Mucosa of descending colon (tissue), 3 donors: ENCODE results near the gene EFCAB7. TPM values are rescaled to one million over a fixed set of nuclear protein-coding genes. Genes with fewer than 3 reads are reported as not detected.

ENCODE experiments used
- ATAC-seq: fragments of 200-7000 bp; cut with Tn5 transposase; one replicate; pipeline ENCODE4 v1.9.1; 2020; ENCODE audit warnings: mild to moderate bottlenecking, moderate library complexity
- DNase-seq, 3 donors: peaks; one replicate each; pipeline ENCODE4 v3.0.0-alpha.2; 2020
- H3K36me3 ChIP-seq: fragments of 200-600 bp; one replicate; pipeline ENCODE4 v1.8.0; 2021; ENCODE audit warnings: low read depth, mild to moderate bottlenecking
- H3K4me1 ChIP-seq: fragments of 200-600 bp; one replicate; pipeline ENCODE4 v1.8.0; 2021; ENCODE audit warnings: low read depth, mild to moderate bottlenecking
- H3K4me3 ChIP-seq: fragments of 200-600 bp; one replicate; pipeline ENCODE4 v1.8.0; 2021; ENCODE audit warnings: mild to moderate bottlenecking
- H3K9me3 ChIP-seq: fragments of 200-600 bp; one replicate; pipeline ENCODE4 v1.8.0; 2021; ENCODE audit warnings: mild to moderate bottlenecking
- intact Hi-C, 2 donors: fragments of 100-400 bp; cut with DNase I in 1 of 2; cut with micrococcal nuclease in 1 of 2; formaldehyde crosslinking; loops; one replicate each; pipeline versions ENCODE4 v1.11.0 to v1.11.1; 2022; cut with DNase I, micrococcal nuclease
- total RNA-seq, 3 donors: library from RNA; stranded (reverse); fragmentation: NEBNext Ultra II Directional in 2 of 3; extraction: Animal tissue kit (Norgen Biotek cat#: 25700) in 2 of 3; gene quantifications; one replicate each; pipeline versions ENCODE4 v1.2.1 to v1.2.4, GENCODE V29; 2021 to 2023
- TF ChIP-seq, protein P1 (sequence below): fragments of 200-600 bp; IDR thresholded peaks from one replicate; pipeline ENCODE4 v1.8.0; 2022; ENCODE audit warnings: antibody characterized with exemption, mild to moderate bottlenecking
- donor health status: DM: no; HTN: no; CAD: no; lungs with moderate emphysema.
- donor health status: DM: no; HTN: no; CAD: no.
- donor health status: DM: no; HTN: yes; CAD: no.

EFCAB7 gene
- total RNA-seq, 3 donors from 2014 or later = 3.9 to 5.2 (median 4.9) TPM

DNA sequence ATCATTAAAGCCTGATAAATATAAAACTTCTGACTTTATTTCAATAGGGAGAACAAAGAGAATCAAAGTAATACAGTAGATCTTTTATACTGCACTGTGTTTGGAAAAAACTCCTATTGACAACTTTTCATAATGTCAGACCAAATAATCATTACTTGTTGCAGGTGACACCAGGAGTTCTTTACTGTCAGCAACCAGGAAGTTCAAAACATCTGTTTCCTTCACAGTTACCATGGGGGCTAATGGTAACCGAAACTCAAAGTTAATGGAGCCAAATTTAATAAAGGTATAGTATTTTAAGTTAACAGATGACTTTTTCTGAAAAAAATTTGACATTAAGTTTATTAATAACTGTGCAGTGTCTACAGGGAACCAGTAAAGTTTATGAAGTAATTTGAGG is 10.6 kb downstream of the EFCAB7 start:
- ATAC-seq = no peak
- intact Hi-C loops = no loop called here
- Histone ChIP-seq H3K9me3 (no peaks in the 10 kb centered on the region), H3K36me3 (no peaks in the 10 kb centered on the region), H3K4me1 (no peaks in the 10 kb centered on the region), H3K4me3 (no peak overlapping the region)
- TF ChIP-seq, protein P1, sequence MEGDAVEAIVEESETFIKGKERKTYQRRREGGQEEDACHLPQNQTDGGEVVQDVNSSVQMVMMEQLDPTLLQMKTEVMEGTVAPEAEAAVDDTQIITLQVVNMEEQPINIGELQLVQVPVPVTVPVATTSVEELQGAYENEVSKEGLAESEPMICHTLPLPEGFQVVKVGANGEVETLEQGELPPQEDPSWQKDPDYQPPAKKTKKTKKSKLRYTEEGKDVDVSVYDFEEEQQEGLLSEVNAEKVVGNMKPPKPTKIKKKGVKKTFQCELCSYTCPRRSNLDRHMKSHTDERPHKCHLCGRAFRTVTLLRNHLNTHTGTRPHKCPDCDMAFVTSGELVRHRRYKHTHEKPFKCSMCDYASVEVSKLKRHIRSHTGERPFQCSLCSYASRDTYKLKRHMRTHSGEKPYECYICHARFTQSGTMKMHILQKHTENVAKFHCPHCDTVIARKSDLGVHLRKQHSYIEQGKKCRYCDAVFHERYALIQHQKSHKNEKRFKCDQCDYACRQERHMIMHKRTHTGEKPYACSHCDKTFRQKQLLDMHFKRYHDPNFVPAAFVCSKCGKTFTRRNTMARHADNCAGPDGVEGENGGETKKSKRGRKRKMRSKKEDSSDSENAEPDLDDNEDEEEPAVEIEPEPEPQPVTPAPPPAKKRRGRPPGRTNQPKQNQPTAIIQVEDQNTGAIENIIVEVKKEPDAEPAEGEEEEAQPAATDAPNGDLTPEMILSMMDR = no peak
- DNase-seq = no peak

DNA sequence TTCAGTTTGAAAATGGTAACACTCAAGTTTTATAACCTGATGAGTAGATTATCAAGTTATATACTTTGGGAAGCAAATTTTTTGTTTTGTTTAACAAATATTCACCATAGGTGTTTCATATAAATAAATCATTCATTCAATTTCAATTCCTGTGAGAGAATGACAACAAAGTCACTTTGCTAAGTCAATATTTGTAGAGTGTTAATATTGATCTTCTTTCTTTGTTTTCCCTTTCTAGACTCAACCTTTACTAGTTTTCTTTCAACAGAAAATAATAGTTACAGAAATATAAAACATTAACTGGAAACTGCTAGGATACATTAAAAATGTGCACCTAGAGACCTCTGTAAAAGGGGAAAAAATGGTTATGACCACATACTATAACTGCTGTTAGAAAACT is 11.1 kb downstream of the EFCAB7 start:
- Histone ChIP-seq H3K4me3 (no peak overlapping the region), H3K4me1 (no peaks in the 10 kb centered on the region), H3K9me3 (no peaks in the 10 kb centered on the region), H3K36me3 (no peaks in the 10 kb centered on the region)
- DNase-seq = no peak
- no peak for ATAC-seq
- intact Hi-C loops = no loop called here
- TF ChIP-seq, protein P1 = no peak

DNA sequence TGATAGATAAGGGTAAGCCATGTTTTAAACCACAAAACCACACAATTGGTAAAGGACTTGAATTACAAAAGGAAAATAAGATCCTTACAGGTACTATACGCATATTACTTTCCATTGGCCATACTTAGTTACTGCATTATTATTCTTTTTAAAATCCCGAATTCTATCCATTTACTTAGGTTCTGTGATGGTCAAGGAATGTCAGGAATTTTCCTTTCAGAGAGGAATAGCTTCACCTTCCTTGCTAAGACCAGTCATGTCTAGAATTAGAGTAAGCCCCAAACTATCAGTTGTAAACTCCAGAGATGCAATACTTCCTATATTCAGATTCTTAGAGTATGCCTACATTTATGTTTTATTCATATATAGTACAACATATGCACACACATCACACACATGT is 13.7 kb downstream of the EFCAB7 start:
- no peak for DNase-seq
- no peak overlapping the region for H3K4me3 ChIP-seq
- no peaks in the 10 kb centered on the region for H3K4me1 ChIP-seq
- ATAC-seq = no peak
- TF ChIP-seq, protein P1 = no peak
- H3K36me3 ChIP-seq = no peaks in the 10 kb centered on the region
- H3K9me3 ChIP-seq = no peaks in the 10 kb centered on the region
- intact Hi-C loops = no loop called here

DNA sequence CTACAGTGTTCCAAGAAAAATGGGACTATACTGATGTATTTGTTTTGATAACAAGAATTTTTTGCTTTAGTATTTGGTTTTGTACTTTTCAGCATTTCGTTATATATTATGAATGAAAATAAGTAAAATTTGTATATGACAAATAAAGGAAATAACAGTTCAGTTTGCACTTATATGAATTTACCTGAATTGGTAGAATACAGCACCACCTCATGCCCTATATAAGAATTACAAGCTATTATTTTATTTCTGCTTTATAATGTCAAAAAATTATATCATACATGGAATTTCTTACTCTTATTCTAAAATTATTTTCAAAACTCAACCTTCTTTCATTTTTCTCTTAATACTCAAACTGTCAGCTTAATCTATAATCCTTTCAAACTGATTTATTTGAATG is 14.6 kb downstream of the EFCAB7 start:
- H3K36me3 ChIP-seq = no peaks in the 10 kb centered on the region
- DNase-seq (no peak), ATAC-seq (no peak)
- H3K9me3 ChIP-seq = no peaks in the 10 kb centered on the region
- H3K4me1 ChIP-seq = no peaks in the 10 kb centered on the region
- no peak overlapping the region for H3K4me3 ChIP-seq
- intact Hi-C loops = no loop called here
- TF ChIP-seq, protein P1 = no peak

DNA sequence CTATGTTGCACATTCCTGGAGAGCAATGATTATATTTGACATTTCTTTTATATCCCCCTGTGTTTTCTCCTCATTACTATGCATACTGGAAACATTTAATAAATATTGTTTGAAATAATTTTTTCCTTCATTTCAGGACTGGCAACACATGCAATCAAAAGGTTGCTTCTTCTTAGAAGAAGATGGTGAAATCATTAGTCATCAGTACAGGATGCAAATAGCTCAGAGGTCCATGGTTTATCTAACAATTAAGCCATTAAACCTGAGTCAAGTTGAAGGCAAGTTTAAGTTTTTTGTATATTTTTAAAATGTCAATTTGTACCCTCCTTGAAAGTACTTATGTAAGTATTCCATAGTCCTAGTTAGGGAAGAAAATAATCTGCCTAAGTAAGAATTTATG is 22.5 kb downstream of the EFCAB7 start:
- Histone ChIP-seq H3K4me1 (no peaks in the 10 kb centered on the region), H3K36me3 (no peaks in the 10 kb centered on the region), H3K4me3 (no peak overlapping the region), H3K9me3 (no peaks in the 10 kb centered on the region)
- intact Hi-C loops = no loop called here
- DNase-seq = no peak
- TF ChIP-seq, protein P1 = no peak
- ATAC-seq = no peak

DNA sequence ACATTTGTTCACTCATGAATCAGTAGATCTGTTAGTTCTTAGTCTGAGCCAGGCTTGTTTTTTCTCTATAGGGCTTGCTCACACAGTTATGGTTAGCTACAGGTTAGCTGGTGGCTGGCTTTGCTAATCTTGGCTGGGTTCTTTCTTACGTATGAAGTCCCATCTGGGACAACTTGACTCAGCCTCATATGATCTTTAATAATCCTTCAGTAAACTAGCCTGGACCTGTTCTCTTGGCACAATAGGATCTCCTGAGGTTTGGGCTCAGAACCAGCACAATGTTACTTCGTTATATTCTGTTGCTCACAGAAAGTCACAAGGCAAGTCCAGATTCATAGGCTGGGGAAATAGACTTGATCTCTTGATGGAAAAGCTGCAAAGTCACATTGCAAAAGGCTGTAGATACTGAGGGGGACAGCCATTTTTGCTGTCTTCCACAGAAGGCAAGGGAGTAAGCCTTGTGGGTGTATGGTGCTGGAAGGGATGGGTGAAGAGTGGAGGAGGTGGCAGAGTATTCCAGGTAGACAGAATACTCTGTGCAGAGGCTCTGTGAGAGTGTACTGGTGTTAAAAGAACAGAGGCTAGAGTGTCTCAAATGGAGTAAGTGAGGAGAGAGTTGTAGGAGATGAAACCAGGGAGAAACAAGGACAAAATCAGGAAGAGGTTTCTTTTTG is 24.4 kb downstream of the EFCAB7 start:
- Histone ChIP-seq H3K36me3 (no peaks in the 10 kb centered on the region), H3K4me3 (no peak overlapping the region), H3K4me1 (no peaks in the 10 kb centered on the region), H3K9me3 (no peaks in the 10 kb centered on the region)
- ATAC-seq (no peak), DNase-seq (no peak)
- intact Hi-C loops = no loop called here
- TF ChIP-seq, protein P1 = no peak
